Right lobe of liver (tissue), 6 donors: ENCODE measurements around the gene TENM4. TPM values are rescaled to one million over a fixed set of nuclear protein-coding genes. Genes with fewer than 3 reads are reported as not detected.

Source experiments
- ATAC-seq, 4 donors: fragments of 200-7000 bp; cut with Tn5 transposase; one replicate each; pipeline ENCODE4 v1.9.1; 2020; ENCODE audit warnings: mild to moderate bottlenecking in 4 of 4, moderate library complexity in 4 of 4
- DNase-seq, 3 donors: peaks; one replicate each; pipeline ENCODE4 v3.0.0-alpha.2; 2020
- H3K27ac ChIP-seq, 3 donors: fragments of 200-600 bp; one replicate each; pipeline ENCODE4 v1.8.0; 2022
- H3K27me3 ChIP-seq, 2 donors: fragments of 200-600 bp; one replicate each; pipeline ENCODE4 v1.8.0; 2022
- H3K36me3 ChIP-seq, 4 donors: fragments of 200-600 bp; sonication (generic) in 1 of 4; one replicate each; pipeline versions ENCODE4 v1.5.1 to v1.8.0; 2017 to 2022; ENCODE audit warnings: control low read depth in 1 of 4
- H3K4me1 ChIP-seq, 4 donors: fragments of 200-600 bp; sonication (generic) in 1 of 4; one replicate each; pipeline versions ENCODE4 v1.5.1 to v1.8.0; 2017 to 2022; ENCODE audit warnings: control low read depth in 1 of 4
- H3K4me3 ChIP-seq, 3 donors: fragments of 200-600 bp; one replicate each; pipeline ENCODE4 v1.8.0; 2022
- H3K9me3 ChIP-seq, 4 donors: fragments of 200-600 bp; sonication (generic) in 1 of 4; one replicate each; pipeline versions ENCODE4 v1.5.1 to v1.8.0; 2017 to 2022; ENCODE audit warnings: control low read depth in 1 of 4
- POLR2A ChIP-seq: fragments of 450-650 bp; IDR thresholded peaks from one replicate; pipeline ENCODE4 v1.6.1; 2017; ENCODE audit warnings: antibody characterized with exemption, mild to moderate bottlenecking
- WGBS: methylation state at CpG from one replicate; pipeline ENCODE4 v1.1.6; 2018; ENCODE audit warnings: low coverage, low lambda C conversion rate; ENCODE audit not compliant: insufficient coverage; ENCODE audit errors: missing lambda C conversion rate; 5-methylcytosine and 5-hydroxymethylcytosine counted together
- intact Hi-C, 2 donors: fragments of 100-400 bp; cut with DNase I; formaldehyde crosslinking; loops; one replicate each; pipeline versions ENCODE4 v1.11.2 to v1.14.1; 2022
- total RNA-seq, 6 experiments: library from RNA; depleted of rRNA in 2 of 6; stranded (reverse); fragments of >200 nt in 2 of 6; fragmentation: NEBNext Ultra II Directional in 3 of 6; extraction: Animal tissue kit (Norgen Biotek cat#: 25700) in 3 of 6; gene quantifications; one replicate each; pipeline versions ENCODE4 v1.1.0 to v1.2.4, GENCODE V29; 2016 to 2023
- TF ChIP-seq, protein P1 (sequence below), 4 donors: fragments of 200-600 bp in 3 of 4; fragments of 450-650 bp in 1 of 4; IDR thresholded peaks; one replicate each; pipeline versions ENCODE4 v1.5.1 to v1.8.0; 2016 to 2022; ENCODE audit warnings: antibody characterized with exemption in 4 of 4, mild to moderate bottlenecking in 2 of 4
- donor health status: DM: no; HTN: yes; CAD: no.
- donor health status: DM: no; HTN: no; CAD: no.
- donor health status: DM: no; HTN: no; CAD: no.
- donor health status: DM: no; HTN: yes; CAD: no.
- donor health status: DM: no; HTN: yes; CAD: no.

The TENM4 gene
- total RNA-seq, 6 experiments from 2014 or later, result 0.04 to 0.58 (median 0.14) TPM; not detected in 2

DNA sequence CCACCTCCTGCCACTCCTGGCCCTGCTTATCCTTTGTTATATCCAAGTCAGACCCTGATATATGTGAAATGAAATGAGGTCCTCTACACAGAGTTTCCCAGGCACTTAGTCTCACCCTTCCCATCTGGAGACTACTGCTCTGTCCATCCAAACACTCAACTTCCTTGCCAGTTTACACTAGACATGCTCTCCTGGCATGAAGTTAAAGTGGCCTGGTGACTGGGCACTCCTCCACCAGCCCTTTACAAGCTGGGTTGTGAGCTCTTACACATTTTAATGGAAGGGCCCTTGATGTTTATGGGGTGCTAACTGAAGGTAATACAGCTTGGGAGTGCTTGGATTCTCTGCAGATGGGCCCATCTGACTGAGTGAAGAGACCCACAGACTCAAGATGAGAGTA is 650.0 kb downstream of the TENM4 start:
- no peak for ATAC-seq

DNA sequence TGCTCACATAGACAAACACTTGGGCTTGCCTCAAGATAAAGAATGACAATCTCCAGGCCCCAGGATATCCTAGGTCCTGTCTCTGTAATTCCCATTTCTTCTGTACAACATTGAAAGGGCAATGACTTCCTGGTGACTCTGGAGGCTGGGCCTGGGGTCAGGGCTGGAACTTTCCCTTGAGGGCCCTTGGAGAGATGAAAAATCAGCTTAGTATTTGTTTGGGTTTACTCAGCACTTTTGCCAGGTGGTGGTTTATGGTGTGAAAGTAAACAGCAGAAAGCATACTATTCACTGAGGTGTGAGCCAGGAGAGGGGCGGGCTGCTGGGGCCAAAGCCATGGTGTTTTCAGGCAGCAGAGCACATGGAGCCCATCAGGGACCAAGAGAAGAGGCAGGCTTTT is 651.5 kb downstream of the TENM4 start:
- TF ChIP-seq, protein P1, sequence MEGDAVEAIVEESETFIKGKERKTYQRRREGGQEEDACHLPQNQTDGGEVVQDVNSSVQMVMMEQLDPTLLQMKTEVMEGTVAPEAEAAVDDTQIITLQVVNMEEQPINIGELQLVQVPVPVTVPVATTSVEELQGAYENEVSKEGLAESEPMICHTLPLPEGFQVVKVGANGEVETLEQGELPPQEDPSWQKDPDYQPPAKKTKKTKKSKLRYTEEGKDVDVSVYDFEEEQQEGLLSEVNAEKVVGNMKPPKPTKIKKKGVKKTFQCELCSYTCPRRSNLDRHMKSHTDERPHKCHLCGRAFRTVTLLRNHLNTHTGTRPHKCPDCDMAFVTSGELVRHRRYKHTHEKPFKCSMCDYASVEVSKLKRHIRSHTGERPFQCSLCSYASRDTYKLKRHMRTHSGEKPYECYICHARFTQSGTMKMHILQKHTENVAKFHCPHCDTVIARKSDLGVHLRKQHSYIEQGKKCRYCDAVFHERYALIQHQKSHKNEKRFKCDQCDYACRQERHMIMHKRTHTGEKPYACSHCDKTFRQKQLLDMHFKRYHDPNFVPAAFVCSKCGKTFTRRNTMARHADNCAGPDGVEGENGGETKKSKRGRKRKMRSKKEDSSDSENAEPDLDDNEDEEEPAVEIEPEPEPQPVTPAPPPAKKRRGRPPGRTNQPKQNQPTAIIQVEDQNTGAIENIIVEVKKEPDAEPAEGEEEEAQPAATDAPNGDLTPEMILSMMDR (IDR thresholded peaks at IDR 0.05), result no peak
- TF ChIP-seq POLR2A, result no peak
- 50% methylated on average over 1 of the region's 1 CpG for WGBS
- Histone ChIP-seq H3K27me3 (no peaks in the 10 kb centered on the region), H3K36me3 (no peaks in the 10 kb centered on the region), H3K9me3 (no peaks in the 10 kb centered on the region), H3K4me1 (no peaks in the 10 kb centered on the region), H3K27ac (no peak overlapping the region), H3K4me3 (no peak overlapping the region)
- DNase-seq (no peak), ATAC-seq (no peak)
- intact Hi-C loops, result no loop called here

More for the DNA sequence above, 650.0 kb downstream of the TENM4 start:
- no peak overlapping the region for H3K4me3 ChIP-seq
- H3K36me3 ChIP-seq, result no peaks in the 10 kb centered on the region
- DNase-seq, result no peak
- intact Hi-C loops, result no loop called here
- no peaks in the 10 kb centered on the region for H3K4me1 ChIP-seq
- no peaks in the 10 kb centered on the region for H3K27me3 ChIP-seq
- no peaks in the 10 kb centered on the region for H3K9me3 ChIP-seq
- H3K27ac ChIP-seq, result no peak overlapping the region
- TF ChIP-seq POLR2A, result no peak
- TF ChIP-seq, protein P1 (IDR thresholded peaks at IDR 0.05), result no peak

DNA sequence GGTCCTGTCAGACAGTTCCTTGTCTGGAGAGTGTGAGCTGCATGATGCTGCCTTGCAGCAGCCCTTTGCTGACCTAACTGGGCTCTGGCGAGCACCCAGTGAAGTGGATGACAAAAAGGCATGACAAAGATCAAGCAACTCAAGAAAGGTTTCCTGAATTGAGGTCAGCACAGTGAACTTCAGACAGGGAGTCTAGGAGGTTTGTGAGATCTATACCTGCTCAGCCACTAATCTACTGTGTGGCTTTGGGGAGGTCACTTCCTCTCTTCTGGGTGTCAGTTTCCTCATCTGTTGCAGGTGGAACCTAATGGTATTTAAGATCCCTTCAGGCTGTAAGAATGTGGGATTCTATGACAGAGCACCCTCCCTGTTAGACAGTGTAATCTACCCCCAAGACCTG is 652.3 kb downstream of the TENM4 start:
- TF ChIP-seq, protein P1 (IDR thresholded peaks at IDR 0.05), result no peak
- intact Hi-C loops, result no loop called here
- Histone ChIP-seq H3K4me1 (no peaks in the 10 kb centered on the region), H3K36me3 (no peaks in the 10 kb centered on the region), H3K4me3 (no peak overlapping the region), H3K9me3 (no peaks in the 10 kb centered on the region), H3K27me3 (no peaks in the 10 kb centered on the region), H3K27ac (no peak overlapping the region)
- no CpG with 5 or more reads among the region's 1 CpG for WGBS
- DNase-seq, result no peak
- no peak for ATAC-seq

DNA sequence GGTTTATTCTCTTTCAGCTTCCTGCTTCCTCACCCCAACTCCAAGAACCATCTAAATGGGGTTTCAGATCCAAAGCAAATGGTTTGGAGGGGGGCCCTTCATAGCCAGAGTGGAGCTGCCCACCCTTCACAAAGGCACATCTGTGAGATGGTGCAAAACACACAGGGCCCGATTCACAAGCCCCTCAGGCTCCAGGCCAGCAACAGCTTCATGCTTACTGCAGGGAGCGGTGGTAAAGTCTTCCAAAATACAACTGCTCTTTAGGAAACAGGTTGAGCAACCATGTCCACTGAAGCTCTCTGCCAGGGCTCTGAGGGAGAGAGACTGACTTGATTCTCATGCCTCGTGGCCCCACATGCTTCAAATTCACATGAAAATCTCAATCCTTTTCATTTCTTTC is 653.1 kb downstream of the TENM4 start:
- Histone ChIP-seq H3K36me3 (no peaks in the 10 kb centered on the region), H3K4me1 (no peaks in the 10 kb centered on the region), H3K9me3 (no peaks in the 10 kb centered on the region), H3K27ac (no peak overlapping the region), H3K4me3 (no peak overlapping the region), H3K27me3 (no peaks in the 10 kb centered on the region)
- no peak for DNase-seq
- TF ChIP-seq, protein P1 (IDR thresholded peaks at IDR 0.05), result no peak
- TF ChIP-seq POLR2A, result no peak
- no peak for ATAC-seq
- intact Hi-C loops, result no loop called here
- 38% methylated on average over 1 of the region's 3 CpGs for WGBS

DNA sequence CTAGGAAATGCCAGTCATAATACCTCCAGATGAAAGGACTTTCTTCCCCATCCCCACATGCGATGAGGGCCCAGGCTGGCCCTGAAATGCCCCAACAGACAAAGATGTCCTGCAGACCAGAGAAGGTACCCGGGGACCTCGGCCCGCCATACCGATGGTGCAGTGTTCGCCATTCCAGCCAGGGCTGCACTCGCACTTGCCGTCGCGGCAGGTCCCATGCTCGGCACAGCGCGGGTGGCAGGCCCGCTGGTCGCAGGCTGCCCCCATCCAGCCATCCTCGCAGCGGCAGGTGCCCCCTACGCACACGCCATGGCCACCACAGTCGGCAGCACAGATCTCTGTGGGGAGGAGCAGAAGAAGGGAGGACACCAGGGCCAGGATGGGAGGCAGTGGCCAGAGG is 654.1 kb downstream of the TENM4 start:
- Histone ChIP-seq H3K36me3 (no peaks in the 10 kb centered on the region), H3K9me3 (no peaks in the 10 kb centered on the region), H3K27me3 (no peaks in the 10 kb centered on the region), H3K27ac (no peak overlapping the region), H3K4me3 (no peak overlapping the region), H3K4me1 (no peaks in the 10 kb centered on the region)
- intact Hi-C loops, result no loop called here
- 93% methylated on average over 12 of the region's 20 CpGs for WGBS
- ATAC-seq, result no peak
- no peak for TF ChIP-seq POLR2A
- TF ChIP-seq, protein P1 (IDR thresholded peaks at IDR 0.05), result no peak
- no peak for DNase-seq
